SK-N-SH treated with all-trans-retinoic acid at 6 μM for 48 hours (cell line): ENCODE results near the gene EBLN2.

Experiments
- ATAC-seq: fragments of 200-7000 bp; cut with Tn5 transposase; 3 replicates; pipeline ENCODE4 v1.9.1; 2020; ENCODE audit warnings: mild to moderate bottlenecking, moderate library complexity
- ARNTL ChIP-seq: fragments of 450-650 bp; formaldehyde crosslinking; IDR thresholded peaks from 2 replicates; pipeline ENCODE4 v1.5.0; 2020; ENCODE audit warnings: low read depth, mild to moderate bottlenecking, moderate library complexity, borderline replicate concordance
- BACH2 ChIP-seq: fragments of 250-450 bp; sonication (Bioruptor Pico); IDR thresholded peaks from 2 replicates; pipeline ENCODE4 v1.9.0; 2021; ENCODE audit warnings: mild to moderate bottlenecking, borderline replicate concordance
- CSDC2 ChIP-seq: fragments of 250-450 bp; sonication (Bioruptor Pico); IDR thresholded peaks from 2 replicates; pipeline ENCODE4 v1.5.0; 2020; ENCODE audit warnings: mild to moderate bottlenecking, moderate library complexity
- GLIS3 ChIP-seq: fragments of 250-450 bp; sonication (Bioruptor Pico); IDR thresholded peaks from 2 replicates; pipeline ENCODE4 v1.5.0; 2020; ENCODE audit warnings: mild to moderate bottlenecking, moderate library complexity
- ISL1 ChIP-seq: fragments of 250-450 bp; sonication (Bioruptor Pico); IDR thresholded peaks from 2 replicates; pipeline ENCODE4 v2.1.2; 2022; ENCODE audit warnings: mild to moderate bottlenecking, moderate library complexity
- OSR1 ChIP-seq: fragments of 250-450 bp; sonication (Bioruptor Pico); IDR thresholded peaks from 2 replicates; pipeline ENCODE4 v1.8.0; 2022; ENCODE audit warnings: moderate library complexity, mild to moderate bottlenecking, inconsistent platforms
- RARB ChIP-seq: fragments of 250-450 bp; sonication (Bioruptor Pico); IDR thresholded peaks from 2 replicates; pipeline ENCODE4 v1.8.0; 2021; ENCODE audit warnings: mild to moderate bottlenecking, moderate library complexity
- SNAI2 ChIP-seq: fragments of 250-450 bp; sonication (Bioruptor Pico); IDR thresholded peaks from 2 replicates; pipeline ENCODE4 v1.5.0; 2020; ENCODE audit warnings: mild to moderate bottlenecking, moderate library complexity
- TCF4 ChIP-seq: fragments of 250-450 bp; sonication (Bioruptor Pico); IDR thresholded peaks from 2 replicates; pipeline ENCODE4 v1.8.0; 2021; ENCODE audit warnings: mild to moderate bottlenecking, moderate library complexity, borderline replicate concordance
- TOX ChIP-seq: fragments of 250-450 bp; sonication (Bioruptor Pico); IDR thresholded peaks from 2 replicates; pipeline ENCODE4 v1.8.0; 2021; ENCODE audit warnings: mild to moderate bottlenecking, moderate library complexity, borderline replicate concordance
- ZC3H10 ChIP-seq: fragments of 250-450 bp; sonication (Bioruptor Pico); IDR thresholded peaks from 2 replicates; pipeline ENCODE4 v1.5.1; 2021; ENCODE audit warnings: mild to moderate bottlenecking, moderate library complexity
- ZFP3 ChIP-seq: fragments of 250-450 bp; sonication (Bioruptor Pico); IDR thresholded peaks from 2 replicates; pipeline ENCODE4 v1.5.0; 2020; ENCODE audit warnings: mild to moderate bottlenecking, moderate library complexity
- ZFP30 ChIP-seq: fragments of 450-650 bp; formaldehyde crosslinking; IDR thresholded peaks from 2 replicates; pipeline ENCODE4 v1.5.0; 2022; ENCODE audit warnings: mild to moderate bottlenecking, moderate library complexity
- ZNF565 ChIP-seq: fragments of 450-650 bp; formaldehyde crosslinking; conservative IDR thresholded peaks from 2 replicates; pipeline ENCODE4 v1.5.0; 2020; ENCODE audit warnings: low read depth, mild to moderate bottlenecking, moderate library complexity
- ZNF70 ChIP-seq: fragments of 450-650 bp; formaldehyde crosslinking; IDR thresholded peaks from 2 replicates; pipeline ENCODE4 v1.5.0; 2020; ENCODE audit warnings: mild to moderate bottlenecking, moderate library complexity
- ZNF8 ChIP-seq: fragments of 450-650 bp; formaldehyde crosslinking; IDR thresholded peaks from 2 replicates; pipeline ENCODE4 v1.5.0; 2020; ENCODE audit warnings: mild to moderate bottlenecking, moderate library complexity
- TF ChIP-seq, protein P1 (sequence below): fragments of 250-450 bp; sonication (Bioruptor Pico); IDR thresholded peaks from 2 replicates; pipeline ENCODE4 v1.5.1; 2021; ENCODE audit warnings: mild to moderate bottlenecking, moderate library complexity
- TF ChIP-seq, protein P2 (sequence below): fragments of 250-450 bp; sonication (Bioruptor Pico); IDR thresholded peaks from 2 replicates; pipeline ENCODE4 v1.8.0; 2021; ENCODE audit warnings: low read depth, mild to moderate bottlenecking, moderate library complexity, borderline replicate concordance
- TF ChIP-seq, protein P3 (sequence below): fragments of 250-450 bp; sonication (Bioruptor Pico); IDR thresholded peaks from 2 replicates; pipeline ENCODE4 v1.5.1; 2020; ENCODE audit warnings: low read depth, mild to moderate bottlenecking, moderate library complexity
- TF ChIP-seq, protein P4 (sequence below): fragments of 250-450 bp; sonication (Bioruptor Pico); IDR thresholded peaks from 2 replicates; pipeline ENCODE4 v1.5.0; 2020; ENCODE audit warnings: mild to moderate bottlenecking, moderate library complexity
- TF ChIP-seq, protein P5 (sequence below): fragments of 250-450 bp; sonication (Bioruptor Pico); IDR thresholded peaks from 2 replicates; pipeline ENCODE4 v1.8.0; 2020; ENCODE audit warnings: mild to moderate bottlenecking, moderate library complexity, borderline replicate concordance

Gene EBLN2

DNA sequence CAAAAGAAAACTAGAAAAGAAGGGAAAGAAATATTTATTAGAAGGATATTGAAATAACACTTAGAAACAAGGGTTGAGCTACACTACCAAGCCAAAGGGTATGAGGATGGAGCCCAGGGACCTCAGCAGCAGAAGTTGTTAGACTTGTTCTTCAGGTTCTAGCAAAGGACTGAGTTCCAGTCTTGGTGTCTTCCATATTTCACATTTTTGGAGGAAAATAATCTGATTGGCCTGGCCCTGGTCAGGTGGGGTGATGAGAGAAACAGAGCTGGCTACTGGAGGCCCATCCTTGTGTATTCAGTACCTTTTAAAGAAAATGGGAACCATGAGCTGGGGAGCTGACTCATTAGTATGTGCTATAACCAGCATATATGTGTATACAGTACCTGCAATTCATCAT lies 36.6 kb upstream of the EBLN2 start (continued):
- TF ChIP-seq, protein P1, sequence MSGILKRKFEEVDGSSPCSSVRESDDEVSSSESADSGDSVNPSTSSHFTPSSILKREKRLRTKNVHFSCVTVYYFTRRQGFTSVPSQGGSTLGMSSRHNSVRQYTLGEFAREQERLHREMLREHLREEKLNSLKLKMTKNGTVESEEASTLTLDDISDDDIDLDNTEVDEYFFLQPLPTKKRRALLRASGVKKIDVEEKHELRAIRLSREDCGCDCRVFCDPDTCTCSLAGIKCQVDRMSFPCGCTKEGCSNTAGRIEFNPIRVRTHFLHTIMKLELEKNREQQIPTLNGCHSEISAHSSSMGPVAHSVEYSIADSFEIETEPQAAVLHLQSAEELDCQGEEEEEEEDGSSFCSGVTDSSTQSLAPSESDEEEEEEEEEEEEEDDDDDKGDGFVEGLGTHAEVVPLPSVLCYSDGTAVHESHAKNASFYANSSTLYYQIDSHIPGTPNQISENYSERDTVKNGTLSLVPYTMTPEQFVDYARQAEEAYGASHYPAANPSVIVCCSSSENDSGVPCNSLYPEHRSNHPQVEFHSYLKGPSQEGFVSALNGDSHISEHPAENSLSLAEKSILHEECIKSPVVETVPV (CRISPR knock-in tag): no peak
- TF ChIP-seq GLIS3 (CRISPR knock-in tag) (no peak), ZNF8 (CRISPR knock-in tag) (no peak)

DNA sequence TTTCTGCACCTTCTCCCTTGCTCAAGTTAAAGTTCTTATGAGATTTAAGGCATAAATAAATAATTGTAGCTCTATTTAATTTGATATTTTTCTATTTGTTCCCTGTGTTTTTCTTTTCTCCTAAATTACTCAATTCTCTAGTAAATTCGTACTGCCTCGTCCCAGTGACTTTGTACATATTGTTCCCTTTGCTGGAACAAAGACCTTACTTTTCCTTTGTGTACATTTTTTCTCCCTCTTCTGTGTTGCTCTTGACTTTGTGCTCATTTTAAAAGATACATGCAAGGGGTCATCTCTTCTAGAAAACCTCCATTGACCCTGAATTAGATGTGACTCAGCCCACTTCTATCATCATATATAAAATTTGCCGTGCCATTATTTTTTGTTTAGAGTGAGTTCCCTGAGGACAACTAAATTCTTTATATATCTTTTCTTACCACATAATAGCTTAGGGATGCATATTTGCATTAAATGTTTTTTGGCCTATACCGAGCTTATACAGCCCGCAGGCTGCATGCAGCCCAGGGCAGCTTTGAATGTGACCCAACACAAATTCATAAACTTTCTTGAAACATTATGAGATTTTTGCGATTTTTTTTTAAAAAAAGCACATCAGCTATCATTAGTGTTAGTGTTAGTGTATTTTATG lies 35.2 kb upstream of the EBLN2 start:
- TF ChIP-seq CSDC2 (CRISPR knock-in tag): no peak
- TF ChIP-seq TCF4 (CRISPR knock-in tag): no peak
- TF ChIP-seq SNAI2 (CRISPR knock-in tag): no peak
- TF ChIP-seq, protein P2, sequence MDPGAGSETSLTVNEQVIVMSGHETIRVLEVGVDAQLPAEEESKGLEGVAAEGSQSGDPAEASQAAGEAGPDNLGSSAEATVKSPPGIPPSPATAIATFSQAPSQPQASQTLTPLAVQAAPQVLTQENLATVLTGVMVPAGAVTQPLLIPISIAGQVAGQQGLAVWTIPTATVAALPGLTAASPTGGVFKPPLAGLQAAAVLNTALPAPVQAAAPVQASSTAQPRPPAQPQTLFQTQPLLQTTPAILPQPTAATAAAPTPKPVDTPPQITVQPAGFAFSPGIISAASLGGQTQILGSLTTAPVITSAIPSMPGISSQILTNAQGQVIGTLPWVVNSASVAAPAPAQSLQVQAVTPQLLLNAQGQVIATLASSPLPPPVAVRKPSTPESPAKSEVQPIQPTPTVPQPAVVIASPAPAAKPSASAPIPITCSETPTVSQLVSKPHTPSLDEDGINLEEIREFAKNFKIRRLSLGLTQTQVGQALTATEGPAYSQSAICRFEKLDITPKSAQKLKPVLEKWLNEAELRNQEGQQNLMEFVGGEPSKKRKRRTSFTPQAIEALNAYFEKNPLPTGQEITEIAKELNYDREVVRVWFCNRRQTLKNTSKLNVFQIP (CRISPR knock-in tag): no peak
- TF ChIP-seq, protein P3, sequence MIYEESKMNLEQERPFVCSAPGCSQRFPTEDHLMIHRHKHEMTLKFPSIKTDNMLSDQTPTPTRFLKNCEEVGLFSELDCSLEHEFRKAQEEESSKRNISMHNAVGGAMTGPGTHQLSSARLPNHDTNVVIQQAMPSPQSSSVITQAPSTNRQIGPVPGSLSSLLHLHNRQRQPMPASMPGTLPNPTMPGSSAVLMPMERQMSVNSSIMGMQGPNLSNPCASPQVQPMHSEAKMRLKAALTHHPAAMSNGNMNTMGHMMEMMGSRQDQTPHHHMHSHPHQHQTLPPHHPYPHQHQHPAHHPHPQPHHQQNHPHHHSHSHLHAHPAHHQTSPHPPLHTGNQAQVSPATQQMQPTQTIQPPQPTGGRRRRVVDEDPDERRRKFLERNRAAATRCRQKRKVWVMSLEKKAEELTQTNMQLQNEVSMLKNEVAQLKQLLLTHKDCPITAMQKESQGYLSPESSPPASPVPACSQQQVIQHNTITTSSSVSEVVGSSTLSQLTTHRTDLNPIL: no peak
- TF ChIP-seq, protein P4, sequence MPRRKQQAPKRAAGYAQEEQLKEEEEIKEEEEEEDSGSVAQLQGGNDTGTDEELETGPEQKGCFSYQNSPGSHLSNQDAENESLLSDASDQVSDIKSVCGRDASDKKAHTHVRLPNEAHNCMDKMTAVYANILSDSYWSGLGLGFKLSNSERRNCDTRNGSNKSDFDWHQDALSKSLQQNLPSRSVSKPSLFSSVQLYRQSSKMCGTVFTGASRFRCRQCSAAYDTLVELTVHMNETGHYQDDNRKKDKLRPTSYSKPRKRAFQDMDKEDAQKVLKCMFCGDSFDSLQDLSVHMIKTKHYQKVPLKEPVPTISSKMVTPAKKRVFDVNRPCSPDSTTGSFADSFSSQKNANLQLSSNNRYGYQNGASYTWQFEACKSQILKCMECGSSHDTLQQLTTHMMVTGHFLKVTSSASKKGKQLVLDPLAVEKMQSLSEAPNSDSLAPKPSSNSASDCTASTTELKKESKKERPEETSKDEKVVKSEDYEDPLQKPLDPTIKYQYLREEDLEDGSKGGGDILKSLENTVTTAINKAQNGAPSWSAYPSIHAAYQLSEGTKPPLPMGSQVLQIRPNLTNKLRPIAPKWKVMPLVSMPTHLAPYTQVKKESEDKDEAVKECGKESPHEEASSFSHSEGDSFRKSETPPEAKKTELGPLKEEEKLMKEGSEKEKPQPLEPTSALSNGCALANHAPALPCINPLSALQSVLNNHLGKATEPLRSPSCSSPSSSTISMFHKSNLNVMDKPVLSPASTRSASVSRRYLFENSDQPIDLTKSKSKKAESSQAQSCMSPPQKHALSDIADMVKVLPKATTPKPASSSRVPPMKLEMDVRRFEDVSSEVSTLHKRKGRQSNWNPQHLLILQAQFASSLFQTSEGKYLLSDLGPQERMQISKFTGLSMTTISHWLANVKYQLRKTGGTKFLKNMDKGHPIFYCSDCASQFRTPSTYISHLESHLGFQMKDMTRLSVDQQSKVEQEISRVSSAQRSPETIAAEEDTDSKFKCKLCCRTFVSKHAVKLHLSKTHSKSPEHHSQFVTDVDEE (CRISPR knock-in tag): no peak
- TF ChIP-seq, protein P5, sequence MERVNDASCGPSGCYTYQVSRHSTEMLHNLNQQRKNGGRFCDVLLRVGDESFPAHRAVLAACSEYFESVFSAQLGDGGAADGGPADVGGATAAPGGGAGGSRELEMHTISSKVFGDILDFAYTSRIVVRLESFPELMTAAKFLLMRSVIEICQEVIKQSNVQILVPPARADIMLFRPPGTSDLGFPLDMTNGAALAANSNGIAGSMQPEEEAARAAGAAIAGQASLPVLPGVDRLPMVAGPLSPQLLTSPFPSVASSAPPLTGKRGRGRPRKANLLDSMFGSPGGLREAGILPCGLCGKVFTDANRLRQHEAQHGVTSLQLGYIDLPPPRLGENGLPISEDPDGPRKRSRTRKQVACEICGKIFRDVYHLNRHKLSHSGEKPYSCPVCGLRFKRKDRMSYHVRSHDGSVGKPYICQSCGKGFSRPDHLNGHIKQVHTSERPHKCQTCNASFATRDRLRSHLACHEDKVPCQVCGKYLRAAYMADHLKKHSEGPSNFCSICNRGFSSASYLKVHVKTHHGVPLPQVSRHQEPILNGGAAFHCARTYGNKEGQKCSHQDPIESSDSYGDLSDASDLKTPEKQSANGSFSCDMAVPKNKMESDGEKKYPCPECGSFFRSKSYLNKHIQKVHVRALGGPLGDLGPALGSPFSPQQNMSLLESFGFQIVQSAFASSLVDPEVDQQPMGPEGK: no peak
- TF ChIP-seq OSR1: no peak
- no peak for TF ChIP-seq ZFP3 (CRISPR knock-in tag)
- no peak for TF ChIP-seq RARB
- TF ChIP-seq ZNF8 (CRISPR knock-in tag): no peak
- TF ChIP-seq, protein P1 (CRISPR knock-in tag): no peak
- no peak for TF ChIP-seq ISL1 (CRISPR knock-in tag)
- TF ChIP-seq TOX (CRISPR knock-in tag): no peak
- TF ChIP-seq BACH2: no peak
- no peak for TF ChIP-seq ZC3H10
- no peak for TF ChIP-seq GLIS3 (CRISPR knock-in tag)
- no peak for TF ChIP-seq ZNF70 (CRISPR knock-in tag)
- no peak for TF ChIP-seq ZNF565 (CRISPR knock-in tag)
- no peak for TF ChIP-seq ARNTL (CRISPR knock-in tag)
- no peak for ATAC-seq

DNA sequence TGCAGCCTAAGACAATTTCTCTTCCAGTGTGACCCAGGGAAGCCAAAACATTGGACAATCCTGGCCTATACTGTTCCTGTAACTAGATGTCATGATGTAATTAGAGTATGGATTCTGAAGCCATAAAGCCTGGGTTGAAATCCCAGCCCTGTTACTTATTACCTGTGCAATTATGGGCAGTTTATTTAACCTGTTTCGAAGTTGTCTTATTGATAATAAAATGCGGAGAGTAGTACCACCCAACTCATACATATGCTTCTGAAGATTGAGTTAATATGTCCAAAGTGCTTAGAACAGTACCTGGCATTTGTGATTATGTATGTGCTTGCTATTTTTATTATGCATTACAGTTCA lies 34.7 kb upstream of the EBLN2 start:
- no peak for ATAC-seq
- TF ChIP-seq, protein P3: no peak
- TF ChIP-seq ZFP3 (CRISPR knock-in tag) (no peak), ZFP30 (CRISPR knock-in tag) (no peak), ZNF565 (CRISPR knock-in tag) (no peak), TCF4 (CRISPR knock-in tag) (no peak), BACH2 (no peak), CSDC2 (CRISPR knock-in tag) (no peak), ZNF70 (CRISPR knock-in tag) (no peak), ARNTL (CRISPR knock-in tag) (no peak)
- TF ChIP-seq, protein P5: no peak
- TF ChIP-seq, protein P2 (CRISPR knock-in tag): no peak
